D721Med (cell line): ENCODE measurements around the gene PIK3R2.

Experiments
- DNase-seq: peaks from one replicate; pipeline ENCODE4 v3.0.0; 2011; ENCODE audit warnings: low spot score; ENCODE audit not compliant: insufficient read length
- FAIRE-seq: peaks from 2 replicates; lab custom pipeline; 2011; peaks lifted over from hg19 to GRCh38; lab: Jason Lieb, UNC
- TF ChIP-seq, protein P1 (sequence below): IDR thresholded peaks from 2 replicates; pipeline ENCODE4 v1.5.1; 2012; ENCODE audit warnings: mild to moderate bottlenecking, control low read depth; ENCODE audit not compliant: insufficient read depth; ENCODE audit errors: missing control alignments

Gene PIK3R2

DNA sequence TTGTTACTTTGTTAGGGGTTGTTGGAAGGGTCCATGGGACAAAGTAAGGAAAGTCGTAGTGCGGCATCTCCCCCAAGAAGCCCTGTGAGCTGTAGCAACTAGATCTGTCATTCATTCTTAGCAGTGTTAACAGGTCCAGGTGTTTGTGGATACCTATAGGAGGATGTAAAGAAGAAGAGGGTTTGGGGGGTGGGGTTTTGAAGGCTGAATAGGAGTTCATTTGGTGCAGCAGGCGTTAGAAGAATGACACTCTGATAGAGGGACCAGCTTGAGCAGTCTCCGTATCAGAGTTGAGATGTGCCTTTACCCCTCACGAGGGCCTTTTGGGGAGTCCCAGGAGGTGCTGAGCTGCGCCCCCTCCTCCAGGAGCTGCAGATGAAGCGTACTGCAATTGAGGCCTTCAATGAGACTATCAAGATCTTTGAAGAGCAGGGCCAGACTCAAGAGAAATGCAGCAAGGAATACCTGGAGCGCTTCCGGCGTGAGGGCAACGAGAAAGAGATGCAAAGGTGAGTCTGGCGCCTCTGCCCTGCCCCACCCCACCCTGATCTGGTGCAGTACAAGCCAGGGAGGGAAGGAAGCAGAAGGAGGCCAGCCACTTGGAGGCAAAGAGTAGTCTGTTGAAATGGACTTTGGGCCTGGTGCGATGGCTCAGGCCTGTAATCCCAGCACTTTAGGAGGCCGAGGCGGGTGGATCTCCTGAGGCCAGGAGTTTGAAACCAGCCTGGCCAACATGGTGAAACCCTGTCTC, 13.0 kb downstream of the PIK3R2 start:
- no peak for FAIRE-seq
- TF ChIP-seq, protein P1, sequence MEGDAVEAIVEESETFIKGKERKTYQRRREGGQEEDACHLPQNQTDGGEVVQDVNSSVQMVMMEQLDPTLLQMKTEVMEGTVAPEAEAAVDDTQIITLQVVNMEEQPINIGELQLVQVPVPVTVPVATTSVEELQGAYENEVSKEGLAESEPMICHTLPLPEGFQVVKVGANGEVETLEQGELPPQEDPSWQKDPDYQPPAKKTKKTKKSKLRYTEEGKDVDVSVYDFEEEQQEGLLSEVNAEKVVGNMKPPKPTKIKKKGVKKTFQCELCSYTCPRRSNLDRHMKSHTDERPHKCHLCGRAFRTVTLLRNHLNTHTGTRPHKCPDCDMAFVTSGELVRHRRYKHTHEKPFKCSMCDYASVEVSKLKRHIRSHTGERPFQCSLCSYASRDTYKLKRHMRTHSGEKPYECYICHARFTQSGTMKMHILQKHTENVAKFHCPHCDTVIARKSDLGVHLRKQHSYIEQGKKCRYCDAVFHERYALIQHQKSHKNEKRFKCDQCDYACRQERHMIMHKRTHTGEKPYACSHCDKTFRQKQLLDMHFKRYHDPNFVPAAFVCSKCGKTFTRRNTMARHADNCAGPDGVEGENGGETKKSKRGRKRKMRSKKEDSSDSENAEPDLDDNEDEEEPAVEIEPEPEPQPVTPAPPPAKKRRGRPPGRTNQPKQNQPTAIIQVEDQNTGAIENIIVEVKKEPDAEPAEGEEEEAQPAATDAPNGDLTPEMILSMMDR: no peak
- DNase-seq: no peak

DNA sequence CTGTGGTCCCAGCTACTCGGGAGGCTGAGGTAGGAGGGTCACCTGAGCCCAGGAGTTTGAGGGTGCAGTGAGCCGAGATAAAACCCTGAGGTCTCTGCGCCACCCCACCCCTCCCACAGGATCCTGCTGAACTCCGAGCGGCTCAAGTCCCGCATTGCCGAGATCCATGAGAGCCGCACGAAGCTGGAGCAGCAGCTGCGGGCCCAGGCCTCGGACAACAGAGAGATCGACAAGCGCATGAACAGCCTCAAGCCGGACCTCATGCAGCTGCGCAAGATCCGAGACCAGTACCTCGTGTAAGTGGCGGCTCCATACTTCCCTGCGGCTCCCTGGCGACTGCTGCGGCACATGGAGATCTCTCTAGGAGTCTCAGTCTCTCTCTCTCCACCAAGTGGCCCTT, 14.0 kb downstream of the PIK3R2 start:
- FAIRE-seq: no peak
- TF ChIP-seq, protein P1: no peak
- DNase-seq: peak; percentile 19

DNA sequence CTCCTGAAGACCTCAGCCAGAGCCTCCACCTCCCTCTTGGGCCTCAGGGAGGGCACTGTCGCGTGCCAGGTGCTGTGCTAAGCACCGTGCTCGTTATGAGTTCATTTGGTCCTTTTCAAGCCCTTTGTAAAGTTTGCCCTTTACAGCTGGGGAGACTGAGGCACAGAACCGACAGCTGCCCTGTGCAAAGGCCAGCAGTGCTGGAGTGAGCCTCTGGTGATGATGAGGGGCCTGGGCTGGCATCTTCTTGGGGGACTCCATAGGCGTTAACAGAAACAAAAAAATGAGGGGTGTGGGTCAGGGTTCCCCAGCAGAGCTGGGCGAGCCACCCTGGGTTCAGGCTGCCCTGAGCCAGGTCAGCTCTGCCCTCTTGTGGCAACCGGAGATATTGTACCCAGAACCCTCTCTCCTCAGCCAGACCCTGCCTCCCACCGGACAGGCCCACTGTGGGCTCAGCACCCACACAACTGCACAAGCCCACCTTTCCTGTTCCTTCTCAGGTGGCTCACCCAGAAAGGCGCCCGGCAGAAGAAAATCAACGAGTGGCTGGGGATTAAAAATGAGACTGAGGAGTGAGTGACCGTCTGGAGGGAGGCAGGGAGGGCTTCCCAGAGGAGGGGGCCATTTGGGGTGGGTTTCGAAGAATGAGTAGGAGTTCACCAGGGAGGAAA, 15.1 kb downstream of the PIK3R2 start:
- TF ChIP-seq, protein P1: peak; percentile 63
- peak; percentile 97 for DNase-seq
- no peak for FAIRE-seq

DNA sequence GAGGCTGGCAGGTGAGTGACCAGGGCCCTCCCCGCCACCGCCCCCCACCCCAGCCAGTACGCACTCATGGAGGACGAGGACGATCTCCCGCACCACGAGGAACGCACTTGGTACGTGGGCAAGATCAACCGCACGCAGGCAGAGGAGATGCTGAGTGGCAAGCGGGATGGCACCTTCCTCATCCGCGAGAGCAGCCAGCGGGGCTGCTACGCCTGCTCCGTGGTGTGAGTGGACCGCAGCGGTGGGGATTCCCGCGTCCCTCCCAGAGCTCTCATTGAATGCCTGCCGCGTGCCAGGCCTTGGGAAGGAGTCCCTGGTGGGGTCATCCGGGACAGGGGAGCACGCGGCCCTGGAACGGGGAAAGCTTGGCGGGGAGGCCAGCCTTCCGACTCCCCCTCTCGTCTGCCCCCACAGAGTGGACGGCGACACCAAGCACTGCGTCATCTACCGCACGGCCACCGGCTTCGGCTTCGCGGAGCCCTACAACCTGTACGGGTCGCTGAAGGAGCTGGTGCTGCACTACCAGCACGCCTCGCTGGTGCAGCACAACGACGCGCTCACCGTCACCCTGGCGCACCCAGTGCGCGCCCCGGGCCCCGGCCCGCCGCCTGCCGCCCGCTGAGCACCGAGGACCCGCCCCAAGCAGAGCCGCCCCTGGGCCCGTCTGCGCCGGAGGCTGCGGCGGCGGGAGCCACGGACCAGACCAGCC, 15.9 kb downstream of the PIK3R2 start:
- DNase-seq: peak; percentile 16
- FAIRE-seq: no peak
- TF ChIP-seq, protein P1: no peak

DNA sequence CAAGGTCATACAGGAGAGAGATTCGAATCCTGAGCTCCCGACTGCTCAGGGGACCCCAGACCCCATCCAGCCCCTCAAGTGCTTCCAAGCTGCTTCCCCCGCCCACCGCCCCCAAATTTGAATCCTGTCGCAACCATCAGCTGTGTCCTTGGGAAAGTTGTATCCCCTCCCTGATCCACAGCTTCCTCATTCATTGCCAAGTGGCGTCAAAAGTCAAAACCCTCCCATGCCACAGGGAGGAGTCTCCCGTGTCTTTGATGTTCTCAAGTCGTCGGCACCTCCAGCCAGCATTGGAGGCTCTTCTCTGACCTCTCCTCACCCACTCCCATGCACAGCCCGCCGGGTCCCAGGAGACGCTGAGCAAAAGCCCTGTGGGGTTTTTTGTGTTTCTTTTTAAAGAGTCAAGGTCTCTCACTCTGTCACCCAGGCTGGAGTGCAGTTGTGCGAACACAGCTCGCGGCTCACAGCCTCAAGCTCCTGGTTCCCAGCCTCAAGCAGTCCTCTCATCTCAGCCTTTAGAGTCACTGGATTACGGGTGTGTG, 17.8 kb downstream of the PIK3R2 start:
- DNase-seq: no peak
- TF ChIP-seq, protein P1: no peak
- no peak for FAIRE-seq

DNA sequence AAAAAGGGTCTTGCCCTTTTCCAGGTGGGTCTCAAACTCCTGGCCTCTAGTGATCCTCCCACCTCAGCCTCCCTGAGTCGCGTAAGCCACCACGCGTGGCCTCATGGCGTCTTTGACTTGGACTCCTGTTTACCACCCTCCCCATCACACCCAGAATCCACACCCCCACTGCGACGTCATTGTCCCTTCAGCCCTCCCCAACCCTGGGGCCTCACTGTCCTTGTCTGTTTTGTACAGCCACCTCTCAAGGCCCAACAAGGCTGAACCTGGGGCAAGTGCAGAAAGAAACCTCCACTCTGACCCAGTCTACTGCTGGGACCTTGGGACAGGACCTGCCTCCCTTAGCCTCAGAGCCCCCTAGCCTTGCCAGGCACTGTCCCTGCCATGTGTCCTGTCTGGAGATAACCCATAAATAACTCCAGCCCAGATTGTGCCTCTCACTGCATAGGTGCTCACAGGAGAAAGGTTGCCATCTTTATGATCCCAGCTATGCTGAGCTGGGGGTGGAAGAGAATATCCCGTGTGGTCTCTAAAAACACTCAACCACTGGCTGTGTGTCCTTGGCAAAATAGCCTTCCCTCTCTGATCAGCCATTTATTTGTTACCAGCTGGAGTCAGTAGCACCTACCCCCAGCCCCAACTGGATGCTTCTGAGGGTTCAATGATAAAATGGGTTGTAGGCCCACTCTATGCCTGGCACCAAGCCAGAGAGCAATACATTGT, 18.8 kb downstream of the PIK3R2 start:
- DNase-seq (no peak), FAIRE-seq (no peak)

More for the DNA sequence above, 18.8 kb downstream of the PIK3R2 start:
- TF ChIP-seq, protein P1: no peak
